GM18498 (cell line): ENCODE measurements around the gene CADM2.

Experiments used
- ATAC-seq: cut with Tn5 transposase; IDR thresholded peaks from one replicate; pipeline ENCODE4 v1.9.1; 2021; ENCODE audit warnings: mild to moderate bottlenecking, moderate library complexity; ENCODE audit not compliant: unreplicated experiment

Gene CADM2

GRCh38 chr3:85758442-85758841 is 799.7 kb downstream of the CADM2 start:
- no peak for ATAC-seq

- ATAC-seq = no peak
Observed at GRCh38 chr3:85760342-85760741, 801.6 kb downstream of the CADM2 start.

GRCh38 chr3:85780806-85781205 is 822.0 kb downstream of the CADM2 start:
- no peak for ATAC-seq

- no peak for ATAC-seq
Observed at GRCh38 chr3:85781806-85782205, 823.0 kb downstream of the CADM2 start.

- ATAC-seq = no peak
Observed at GRCh38 chr3:85783291-85783690, 824.5 kb downstream of the CADM2 start.

- no peak for ATAC-seq
Observed at GRCh38 chr3:85785766-85786165, 827.0 kb downstream of the CADM2 start.

GRCh38 chr3:85790445-85791030 is 831.7 kb downstream of the CADM2 start:
- no peak for ATAC-seq

- ATAC-seq = no peak
Observed at GRCh38 chr3:85796140-85796539, 837.4 kb downstream of the CADM2 start.

- ATAC-seq = no peak
Observed at GRCh38 chr3:85800676-85801075, 841.9 kb downstream of the CADM2 start.

- ATAC-seq = no peak
Observed at GRCh38 chr3:85801955-85802354, 843.2 kb downstream of the CADM2 start.

- no peak for ATAC-seq
Observed at GRCh38 chr3:85808755-85809154, 850.0 kb downstream of the CADM2 start.

- peak; percentile 77 for ATAC-seq
Observed at GRCh38 chr3:85821130-85821756, 862.5 kb downstream of the CADM2 start.

GRCh38 chr3:85835857-85836440 is 877.2 kb downstream of the CADM2 start:
- no peak for ATAC-seq

- no peak for ATAC-seq
Observed at GRCh38 chr3:85837402-85837801, 878.6 kb downstream of the CADM2 start.

GRCh38 chr3:85838921-85839320 is 880.1 kb downstream of the CADM2 start:
- ATAC-seq = no peak

- no peak for ATAC-seq
Observed at GRCh38 chr3:85842081-85842480, 883.3 kb downstream of the CADM2 start.

- ATAC-seq = no peak
Observed at GRCh38 chr3:85846940-85847339, 888.2 kb downstream of the CADM2 start.

- ATAC-seq = no peak
Observed at GRCh38 chr3:85851071-85851470, 892.3 kb downstream of the CADM2 start.

GRCh38 chr3:85853805-85854204 is 895.0 kb downstream of the CADM2 start:
- no peak for ATAC-seq

- ATAC-seq = no peak
Observed at GRCh38 chr3:85862893-85863455, 904.2 kb downstream of the CADM2 start.

- ATAC-seq = no peak
Observed at GRCh38 chr3:85864896-85865295, 906.1 kb downstream of the CADM2 start.

- ATAC-seq = no peak
Observed at GRCh38 chr3:85867072-85867471, 908.3 kb downstream of the CADM2 start.
